HG03045 (cell line): ENCODE results near the gene CREB3.

Source experiments
- ATAC-seq: cut with Tn5 transposase; IDR thresholded peaks from one replicate; pipeline ENCODE4 v1.9.1; 2021; ENCODE audit warnings: mild to moderate bottlenecking, moderate library complexity; ENCODE audit not compliant: unreplicated experiment

The CREB3 gene

DNA sequence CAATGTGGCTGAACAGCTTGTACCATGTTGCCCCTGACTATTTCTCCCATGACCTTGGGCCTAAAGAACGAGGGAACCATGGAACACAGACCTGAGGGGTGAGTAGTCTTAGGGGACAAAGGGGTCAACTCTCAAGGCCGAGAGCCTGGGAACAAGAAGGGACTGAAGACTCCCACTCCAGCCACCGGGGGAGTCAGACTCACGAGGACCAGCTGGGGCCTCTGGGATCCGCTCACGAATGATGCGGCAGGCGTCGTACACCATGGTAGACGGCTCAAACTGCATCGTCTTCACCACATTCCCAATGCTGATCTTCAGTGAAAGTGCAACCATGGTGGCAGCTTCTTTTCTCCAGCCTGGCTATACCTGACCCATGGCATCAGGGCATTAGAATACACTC lies 7.1 kb upstream of the CREB3 start:
- no peak for ATAC-seq

DNA sequence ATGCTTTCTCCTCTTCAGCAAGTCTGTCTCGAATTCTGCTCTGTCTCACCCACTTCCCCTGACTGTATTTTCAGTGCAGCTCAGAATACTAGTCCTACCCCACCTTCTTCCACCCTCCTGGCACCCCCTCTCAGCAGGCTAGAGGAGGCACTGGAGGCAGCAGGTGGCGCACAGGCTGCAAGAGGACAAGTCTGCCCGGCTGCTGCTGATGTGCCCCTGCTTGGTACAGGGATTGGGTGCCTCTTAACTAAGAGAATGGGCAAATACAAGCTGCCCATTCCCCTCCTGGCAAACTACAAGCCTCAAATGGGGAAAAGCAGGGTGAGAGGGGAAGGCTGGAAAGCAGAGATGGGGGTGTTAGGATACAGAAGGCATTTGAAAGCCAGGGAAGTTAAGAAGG lies 5.5 kb upstream of the CREB3 start:
- no peak for ATAC-seq

DNA sequence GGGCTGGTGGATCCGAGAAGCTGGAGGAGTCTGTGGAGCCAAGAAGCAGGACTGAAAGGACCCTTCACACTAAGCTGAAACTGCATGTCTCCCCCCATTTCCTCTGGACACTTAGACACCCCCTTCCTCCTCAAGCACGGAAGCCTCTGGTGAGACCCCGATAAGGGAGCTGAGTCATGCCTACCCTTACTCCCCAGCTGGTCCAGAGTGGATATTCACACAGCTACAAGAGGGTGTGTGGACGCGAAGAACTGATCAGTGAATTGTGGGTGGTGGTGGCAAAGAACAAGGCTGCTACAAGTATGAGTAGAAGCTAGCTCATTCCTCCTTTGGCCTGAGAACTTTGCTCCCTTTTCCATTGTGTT lies 4.8 kb upstream of the CREB3 start:
- no peak for ATAC-seq

DNA sequence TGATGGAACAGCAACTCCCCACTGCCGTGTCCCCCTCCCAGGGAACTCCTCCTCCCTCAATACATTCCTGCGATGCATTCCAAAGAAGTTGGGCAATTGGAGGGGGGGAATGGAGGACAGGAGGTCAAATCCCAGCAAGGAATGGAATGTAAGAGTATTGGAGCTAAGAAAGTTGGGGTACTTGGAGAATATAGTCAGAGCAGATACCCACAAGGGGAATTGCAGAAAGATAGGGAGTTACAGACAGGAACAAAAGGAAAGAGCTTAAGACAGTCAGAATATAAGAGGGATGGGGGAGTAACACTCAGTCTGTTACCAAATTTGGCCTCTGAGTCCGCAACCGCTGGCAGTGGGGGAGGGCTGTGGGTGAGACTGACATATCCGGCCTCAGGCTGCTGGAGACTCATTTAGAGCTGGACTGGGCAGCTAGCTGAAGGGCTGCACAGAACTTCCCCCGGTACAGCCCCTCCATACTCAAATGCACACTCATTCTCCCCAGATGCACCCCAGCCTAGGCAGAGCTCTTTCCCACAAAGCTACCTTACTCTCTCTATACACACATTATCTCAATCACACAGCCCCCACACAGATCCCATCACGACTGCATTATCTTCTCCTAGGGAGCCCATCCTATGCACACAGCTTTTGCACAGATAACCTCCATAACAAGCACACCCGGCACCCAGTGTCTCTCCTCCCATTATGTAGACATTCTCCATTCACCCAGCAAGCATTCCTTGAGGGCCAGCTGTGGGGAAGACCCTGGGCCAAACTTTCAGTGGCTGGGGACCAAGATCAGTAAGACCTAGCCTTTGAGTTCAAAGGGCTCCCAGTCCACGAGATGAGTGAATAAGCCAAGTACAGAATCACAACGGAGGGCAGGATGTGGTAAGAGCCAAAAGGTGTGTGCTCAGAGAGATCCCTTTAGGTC lies 4.2 kb upstream of the CREB3 start:
- ATAC-seq, result no peak

DNA sequence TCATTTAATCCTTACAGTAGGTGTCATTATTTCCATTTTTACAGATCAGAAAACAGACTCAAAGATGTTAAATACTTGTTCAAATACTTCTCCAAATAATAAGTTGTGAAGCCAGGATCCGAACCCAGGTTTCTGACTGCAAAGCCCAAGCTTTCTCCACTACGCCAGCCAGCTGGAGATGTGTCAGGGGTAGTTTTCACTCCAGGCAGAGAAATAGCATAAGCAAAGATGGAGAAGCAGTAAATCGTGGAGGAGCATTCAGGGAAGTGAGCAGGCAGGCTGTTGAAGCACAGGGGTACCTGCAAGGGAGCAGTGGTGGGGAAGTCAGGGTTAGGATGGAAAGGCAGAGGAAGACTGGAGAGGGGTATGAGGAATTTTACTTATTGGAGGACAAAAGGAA lies 3.4 kb upstream of the CREB3 start:
- ATAC-seq, result no peak

DNA sequence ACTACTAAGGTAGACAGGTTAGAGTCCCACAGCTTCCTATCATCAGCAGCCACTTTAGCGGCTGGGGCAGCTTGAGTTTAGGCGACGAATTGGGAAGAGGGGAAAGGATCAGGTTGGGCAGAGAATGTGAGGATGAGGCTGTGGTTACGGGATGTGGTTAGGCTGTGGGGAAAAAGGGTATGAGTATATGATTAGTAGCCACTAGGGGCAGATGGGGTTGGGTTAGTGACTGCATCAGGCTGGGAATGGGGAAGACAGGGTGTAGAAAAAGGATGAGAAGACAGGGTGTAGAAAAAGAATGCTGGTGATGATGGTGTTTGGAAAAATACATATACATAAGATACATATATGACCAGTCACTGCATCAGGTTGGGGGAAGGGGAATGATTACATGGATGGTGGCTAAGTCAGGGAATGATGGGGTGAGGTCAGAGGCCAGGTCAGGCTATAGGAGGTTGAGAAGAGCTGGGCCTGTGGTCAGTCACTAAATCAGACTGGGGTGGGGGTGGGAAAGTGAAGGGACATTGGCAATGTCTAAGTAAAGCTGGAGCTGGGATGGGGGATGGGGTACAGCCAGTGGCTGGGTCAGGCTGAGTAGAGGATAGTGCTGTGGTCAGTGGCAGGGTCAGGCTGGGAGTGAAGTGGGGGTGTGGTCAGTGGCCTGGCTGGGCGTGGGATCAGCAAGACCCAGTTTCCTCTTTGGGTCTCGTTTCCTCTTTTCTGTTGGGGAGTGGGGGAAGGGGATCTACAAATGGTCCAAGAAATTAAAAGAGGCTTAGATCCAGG lies 2.6 kb upstream of the CREB3 start:
- no peak for ATAC-seq

DNA sequence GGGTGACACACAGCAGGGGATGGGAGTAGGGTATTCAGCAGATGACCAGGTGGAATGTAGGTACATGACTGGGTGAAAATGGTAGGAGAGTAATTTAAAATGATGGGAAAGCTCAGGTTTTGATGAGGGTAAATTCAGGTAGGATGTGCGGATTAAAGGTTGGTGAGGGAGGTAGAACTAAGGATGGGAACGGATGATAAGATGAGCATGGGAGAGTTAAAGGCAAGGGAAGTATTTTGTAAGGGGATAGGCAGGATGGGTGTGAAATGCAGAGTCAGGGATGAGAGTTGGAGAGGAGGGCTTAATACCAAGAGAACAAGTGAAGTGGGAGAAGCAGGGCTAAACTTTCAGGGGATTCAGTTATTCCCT lies 2.0 kb upstream of the CREB3 start:
- no peak for ATAC-seq

DNA sequence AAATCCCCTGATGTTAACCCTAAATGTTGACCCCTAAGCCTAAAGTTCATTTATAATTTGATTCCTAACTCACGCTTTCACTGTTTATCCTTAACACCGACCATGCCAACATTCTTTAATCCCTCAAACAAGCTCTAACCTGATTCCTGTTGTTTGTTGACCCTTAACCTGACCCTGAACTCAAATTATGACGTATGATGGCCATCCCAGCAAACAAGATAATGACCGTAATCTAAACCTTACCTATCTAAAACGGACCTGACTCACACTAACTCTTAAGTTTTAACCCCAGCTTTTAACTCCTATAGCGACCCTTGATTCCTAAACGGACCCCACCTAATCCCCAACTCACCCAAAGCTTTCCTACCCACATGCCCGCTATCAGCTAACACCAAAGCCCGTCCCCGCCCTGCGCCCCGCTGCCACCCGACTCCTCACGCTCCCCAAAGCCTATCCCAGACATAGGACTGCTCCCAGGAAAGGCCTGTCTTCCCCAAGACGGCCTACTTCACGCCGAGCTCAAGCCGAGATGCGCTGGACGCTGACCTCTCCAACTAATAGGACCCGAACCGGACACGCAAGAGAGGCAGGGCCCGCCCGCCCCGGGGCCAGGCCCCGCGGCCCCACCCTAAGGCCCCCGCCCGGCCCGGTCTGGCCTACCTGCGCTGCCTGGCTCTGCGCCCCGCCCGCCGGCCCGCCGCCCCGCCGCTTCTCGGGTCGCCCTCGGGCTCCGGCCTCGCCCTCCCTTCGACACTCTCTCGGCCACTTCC lies 866 bp upstream of the CREB3 start:
- ATAC-seq, result peak; percentile 0

DNA sequence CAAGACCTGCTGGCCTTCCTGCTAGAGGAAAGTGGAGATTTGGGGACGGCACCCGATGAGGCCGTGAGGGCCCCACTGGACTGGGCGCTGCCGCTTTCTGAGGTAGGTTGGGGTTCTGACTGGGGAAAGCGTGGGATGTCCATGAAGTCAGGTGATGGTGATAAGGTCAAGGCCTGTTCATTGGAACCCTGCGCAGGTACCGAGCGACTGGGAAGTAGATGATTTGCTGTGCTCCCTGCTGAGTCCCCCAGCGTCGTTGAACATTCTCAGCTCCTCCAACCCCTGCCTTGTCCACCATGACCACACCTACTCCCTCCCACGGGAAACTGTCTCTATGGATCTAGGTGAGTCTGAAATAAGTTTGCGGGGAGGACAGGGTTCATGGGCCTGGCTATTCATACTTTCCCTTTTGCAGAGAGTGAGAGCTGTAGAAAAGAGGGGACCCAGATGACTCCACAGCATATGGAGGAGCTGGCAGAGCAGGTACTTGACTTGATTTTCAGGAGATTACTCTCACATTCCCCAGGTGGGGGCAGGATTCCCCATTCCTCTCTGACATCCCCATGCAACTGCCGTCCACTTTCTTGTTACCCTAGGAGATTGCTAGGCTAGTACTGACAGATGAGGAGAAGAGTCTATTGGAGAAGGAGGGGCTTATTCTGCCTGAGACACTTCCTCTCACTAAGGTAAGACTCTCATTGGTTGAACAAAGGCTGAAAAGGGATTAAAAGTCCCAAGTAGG lies 505 bp downstream of the CREB3 start:
- ATAC-seq, result peak; percentile 0

DNA sequence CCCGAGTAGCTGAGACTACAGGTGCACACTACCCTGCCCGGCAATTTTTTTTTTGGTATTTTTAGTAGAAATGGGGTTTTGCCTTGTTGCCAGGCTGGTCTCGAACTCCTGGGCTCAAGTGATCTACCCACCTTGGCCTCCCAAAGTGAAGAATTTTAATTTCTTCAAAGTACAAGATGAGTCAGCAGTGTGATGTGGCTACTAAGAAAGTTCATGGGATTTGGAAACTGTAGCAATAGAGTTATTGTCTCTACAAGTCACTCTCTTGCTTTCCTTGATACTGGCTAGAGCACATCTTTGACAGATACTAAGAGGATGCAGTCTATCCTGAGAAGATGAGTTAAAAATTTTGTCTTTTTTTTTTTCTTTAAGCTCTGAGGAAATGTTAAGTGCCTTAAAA lies 1.6 kb downstream of the CREB3 start:
- ATAC-seq, result no peak

DNA sequence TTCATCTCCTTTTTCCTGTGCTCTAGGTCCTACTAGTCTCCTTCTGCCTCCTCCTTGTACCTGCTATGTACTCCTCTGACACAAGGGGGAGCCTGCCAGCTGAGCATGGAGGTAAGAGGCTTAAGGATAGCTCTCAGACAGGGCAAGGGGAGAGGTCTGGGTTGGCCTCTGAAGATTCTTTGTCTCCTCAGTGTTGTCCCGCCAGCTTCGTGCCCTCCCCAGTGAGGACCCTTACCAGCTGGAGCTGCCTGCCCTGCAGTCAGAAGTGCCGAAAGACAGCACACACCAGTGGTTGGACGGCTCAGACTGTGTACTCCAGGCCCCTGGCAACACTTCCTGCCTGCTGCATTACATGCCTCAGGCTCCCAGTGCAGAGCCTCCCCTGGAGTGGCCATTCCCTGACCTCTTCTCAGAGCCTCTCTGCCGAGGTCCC lies 3.8 kb downstream of the CREB3 start:
- ATAC-seq, result no peak

DNA sequence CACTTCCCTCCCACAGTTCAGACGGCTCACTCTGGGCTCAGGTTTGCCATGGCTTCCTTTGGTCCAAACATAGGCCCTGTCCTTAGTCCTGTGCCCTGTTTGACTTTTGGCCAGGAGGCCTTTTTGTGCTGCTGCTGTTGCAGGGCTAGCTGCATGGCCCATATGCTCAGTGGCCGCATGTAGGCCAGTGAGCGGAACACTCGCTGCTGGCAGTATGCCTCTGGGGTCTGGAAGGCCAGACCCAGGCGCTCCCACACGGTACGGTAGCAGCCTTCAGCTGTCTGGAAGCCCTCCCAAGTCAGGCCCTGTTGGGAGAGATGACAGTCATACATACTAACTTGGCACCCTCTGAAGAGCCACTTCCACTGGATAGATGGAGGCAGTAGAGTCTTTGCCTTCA lies 4.7 kb downstream of the CREB3 start:
- ATAC-seq, result no peak

DNA sequence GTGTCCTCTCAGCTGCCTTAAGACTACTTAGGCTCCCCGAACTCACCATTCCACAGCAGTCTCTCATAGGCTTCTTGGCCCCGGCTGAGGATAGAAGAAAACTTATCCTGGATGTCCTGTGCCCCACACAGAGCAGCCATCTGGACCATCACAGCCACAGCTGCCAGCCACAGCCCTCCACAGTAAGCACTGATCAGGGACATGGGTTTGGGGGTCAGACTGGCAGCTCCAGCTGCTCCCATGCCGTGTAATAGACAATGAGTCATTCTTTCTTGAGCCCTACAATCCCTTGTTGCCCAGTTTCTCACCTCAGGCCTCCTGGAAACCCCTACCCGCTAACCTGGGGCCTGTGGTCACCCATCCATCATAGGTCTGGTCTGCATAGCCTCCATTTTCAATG lies 5.7 kb downstream of the CREB3 start:
- ATAC-seq, result no peak

DNA sequence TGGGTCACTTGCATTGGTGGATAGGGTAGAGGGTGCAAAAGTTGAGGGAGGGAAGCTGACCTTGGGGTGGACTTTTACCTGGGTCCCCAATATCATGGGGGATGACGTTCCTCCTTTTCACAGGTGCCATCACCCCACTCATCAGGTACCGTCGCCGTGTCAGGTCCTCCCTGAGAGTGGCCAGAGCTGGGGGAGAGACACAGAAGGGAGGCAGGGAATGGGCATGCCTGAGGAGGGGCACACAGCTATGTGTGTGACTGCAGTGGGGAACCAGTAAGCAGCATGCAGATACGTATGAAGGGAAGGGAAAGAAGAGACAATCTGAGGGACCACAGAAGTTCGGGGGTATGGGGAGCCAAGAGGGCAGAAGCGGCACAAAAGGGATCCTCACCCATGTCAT lies 6.5 kb downstream of the CREB3 start:
- ATAC-seq, result no peak

DNA sequence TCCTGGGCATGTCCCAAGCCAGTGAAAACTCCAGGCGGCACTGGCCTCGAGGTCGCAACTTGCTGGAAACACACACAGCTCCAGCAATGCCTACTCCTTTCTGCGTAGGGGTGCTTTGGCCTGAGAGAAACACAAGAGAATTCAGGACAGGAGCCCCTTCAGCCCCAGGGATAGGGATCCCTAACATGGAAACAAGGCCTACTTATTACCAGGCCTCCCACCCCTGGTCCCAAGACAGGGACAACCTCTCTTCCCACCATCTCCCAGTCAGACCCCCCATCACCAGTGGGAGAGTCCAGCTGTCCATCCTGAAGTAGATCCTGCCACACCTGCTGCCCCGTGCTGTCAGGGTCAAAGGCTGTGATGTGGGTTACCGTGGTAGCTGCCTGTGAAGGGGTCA lies 7.8 kb downstream of the CREB3 start:
- ATAC-seq, result no peak

DNA sequence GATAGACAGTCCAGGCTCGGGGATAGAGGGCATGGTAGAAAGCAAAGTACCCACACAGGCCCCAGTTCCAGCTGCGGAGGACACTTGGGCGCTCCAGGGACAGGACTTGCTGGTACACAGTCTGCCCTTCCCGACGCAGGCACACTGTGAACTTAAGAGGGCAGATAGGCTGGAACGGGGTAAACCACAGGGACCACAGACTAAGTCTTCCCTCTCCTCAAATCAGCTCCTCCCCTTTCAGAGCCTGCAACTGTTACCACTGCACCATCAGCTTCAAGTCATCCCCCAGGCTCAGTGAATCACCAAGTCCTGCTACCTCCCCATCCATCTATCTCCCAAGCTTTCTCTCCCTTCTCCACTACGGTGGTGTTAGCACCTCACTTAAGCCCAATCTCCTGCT lies 9.3 kb downstream of the CREB3 start:
- ATAC-seq, result no peak

DNA sequence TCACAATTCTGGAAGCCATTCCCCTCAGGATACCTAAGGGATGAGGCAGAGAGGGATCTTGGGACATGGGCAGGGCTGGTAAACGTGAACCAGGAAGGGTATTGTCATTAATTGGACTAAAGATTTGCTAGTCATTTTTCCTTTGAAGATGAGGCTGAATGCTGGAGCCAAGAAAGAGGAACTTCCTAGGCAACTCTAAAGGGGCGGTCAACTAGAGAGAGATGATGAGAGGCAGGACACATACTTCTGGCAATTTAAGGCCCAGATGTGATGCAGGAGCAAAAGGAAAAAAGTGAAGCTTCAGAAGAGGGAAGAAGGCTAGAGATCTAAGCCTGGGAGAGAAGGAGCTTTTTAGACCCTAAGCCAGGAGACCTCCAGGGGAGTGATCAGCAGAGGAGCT lies 11.0 kb downstream of the CREB3 start:
- no peak for ATAC-seq

DNA sequence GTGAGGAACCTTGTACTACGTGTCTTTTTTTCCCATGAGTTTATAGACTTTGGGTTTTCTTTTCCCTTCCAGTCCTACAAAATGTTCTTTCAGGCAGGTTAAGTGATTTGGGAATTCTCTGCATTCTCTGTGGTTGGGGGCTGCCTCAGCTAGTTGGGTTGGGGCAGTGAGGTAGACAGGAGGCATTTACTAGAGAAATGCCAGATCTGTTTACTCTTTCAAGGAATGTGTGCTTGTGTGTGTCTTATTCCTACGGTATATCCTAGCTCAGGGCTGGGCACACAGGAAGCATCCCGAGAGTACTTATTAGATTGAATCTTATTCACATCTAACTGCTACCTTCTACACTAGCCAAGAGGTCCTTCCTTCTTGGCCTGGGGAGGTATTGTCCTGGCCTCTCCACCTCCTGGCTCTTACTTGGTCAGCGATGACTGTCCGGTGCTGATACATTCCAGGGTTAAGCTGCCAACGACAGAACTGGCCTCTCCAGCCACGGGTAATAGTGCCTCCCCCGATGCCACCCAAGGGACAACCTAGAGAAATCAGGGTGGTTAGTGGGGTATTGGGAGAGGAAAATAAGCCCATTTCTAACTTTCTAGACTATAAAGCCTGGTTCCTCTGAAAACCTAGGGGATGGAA lies 11.5 kb downstream of the CREB3 start:
- ATAC-seq, result no peak

DNA sequence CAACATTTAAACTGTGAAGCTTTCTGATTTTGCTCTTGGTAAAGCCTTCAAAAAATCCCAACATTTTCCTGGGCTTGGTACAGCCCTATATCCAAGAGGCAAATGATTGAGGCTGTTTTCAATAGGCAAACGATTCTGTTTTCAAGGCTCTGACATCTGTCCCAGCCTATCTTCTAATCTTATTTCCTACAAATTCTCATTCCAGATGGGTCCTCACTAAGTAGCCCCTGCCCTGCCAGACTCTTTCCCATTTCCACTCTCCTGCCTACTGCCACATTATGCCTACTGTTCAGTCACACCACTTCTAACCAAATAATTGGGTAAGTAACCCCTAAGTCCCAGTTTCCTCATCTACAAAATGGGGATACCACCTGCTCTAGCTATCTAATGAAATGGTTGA lies 13.1 kb downstream of the CREB3 start:
- ATAC-seq, result no peak

DNA sequence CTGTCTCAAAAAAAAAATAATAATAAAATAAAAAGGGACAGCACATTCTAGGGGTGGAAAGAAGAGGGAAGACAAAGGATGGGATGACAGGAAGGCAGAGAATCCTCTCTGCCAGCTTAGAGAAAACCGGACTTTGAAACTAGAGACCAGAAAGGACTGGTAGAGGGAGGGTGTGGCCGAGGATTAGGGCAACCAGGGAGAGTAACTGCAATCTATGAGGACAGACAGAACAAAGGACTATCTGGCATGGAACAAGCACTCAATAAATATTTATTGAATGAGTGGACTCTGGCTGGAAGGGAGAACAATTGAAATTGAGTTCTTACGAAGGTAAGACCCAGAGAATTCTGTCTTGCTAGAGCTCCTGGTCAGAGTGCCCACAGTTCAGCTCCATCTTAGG lies 14.1 kb downstream of the CREB3 start:
- ATAC-seq, result no peak
